Lower leg skin (tissue), 4 donors: ENCODE data around the gene SFMBT2. TPM values are rescaled to one million over a fixed set of nuclear protein-coding genes. Genes with fewer than 3 reads are reported as not detected.

Experiments
- DNase-seq, 2 donors: peaks; one replicate each; pipeline ENCODE4 v3.0.0-alpha.2; 2019; ENCODE audit warnings: low spot score in 2 of 2
- H3K4me3 ChIP-seq: fragments of 200-600 bp; sonication (generic); 2 replicates; pipeline ENCODE4 v1.5.1; 2017; ENCODE audit warnings: mild to moderate bottlenecking, low read depth; ENCODE audit not compliant: poor library complexity, severe bottlenecking
- CTCF ChIP-seq, 3 donors: fragments of 450-650 bp; IDR thresholded peaks; one replicate each; pipeline ENCODE4 v1.5.1; 2016; ENCODE audit warnings: antibody characterized with exemption in 3 of 3, mild to moderate bottlenecking in 3 of 3, moderate library complexity in 2 of 3
- POLR2A ChIP-seq, 2 donors: fragments of 450-650 bp; IDR thresholded peaks; one replicate each; pipeline ENCODE4 v1.6.1; 2016 to 2017; ENCODE audit warnings: antibody characterized with exemption in 2 of 2, mild to moderate bottlenecking in 1 of 2, moderate library complexity in 1 of 2
- WGBS, 2 donors: methylation state at CpG; one replicate each; pipeline ENCODE4 v1.1.5; 2018; 5-methylcytosine and 5-hydroxymethylcytosine counted together
- intact Hi-C: fragments of 100-400 bp; cut with DNase I; formaldehyde crosslinking; loops from one replicate; pipeline ENCODE4 v1.15.0; 2023; ENCODE audit warnings: low total_unique reads
- total RNA-seq, 4 donors: library from RNA; depleted of rRNA; stranded (reverse); fragments of >200 nt; gene quantifications; one replicate each; pipeline ENCODE4 v1.1.0, GENCODE V29; 2016

The SFMBT2 gene
- total RNA-seq, 4 donors from 2014 or later: 0.42 to 3.3 (median 1.9) TPM

DNA sequence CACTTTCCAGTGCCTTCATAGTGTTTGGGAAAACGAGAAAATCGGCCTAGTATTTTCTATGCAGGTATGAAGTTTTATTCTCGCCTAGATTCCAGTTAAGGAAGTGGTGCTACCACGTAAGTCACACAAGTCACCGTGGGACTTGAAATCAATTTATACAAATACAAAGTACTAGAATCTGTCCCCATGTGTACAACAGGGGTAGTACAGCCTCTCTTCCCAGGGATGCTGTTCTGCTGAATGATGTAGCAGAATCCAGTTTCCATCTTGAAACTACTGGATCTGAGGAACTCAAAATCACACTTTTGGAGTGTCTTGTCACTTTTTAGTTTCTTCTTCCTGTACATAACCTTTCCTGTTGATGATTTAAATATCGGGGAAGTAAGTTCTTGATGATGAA, 129.4 kb downstream of the SFMBT2 start:
- 91 to 94% methylated on average over 6 of the region's 6 CpGs for WGBS, 2 donors
- intact Hi-C loops: no loop called here
- TF ChIP-seq POLR2A (IDR thresholded peaks at IDR 0.05) (no peak), CTCF (IDR thresholded peaks at IDR 0.05) (no peak)

GRCh38 chr10:7279303-7279702, 131.5 kb downstream of the SFMBT2 start:
- TF ChIP-seq POLR2A (IDR thresholded peaks at IDR 0.05) (no peak), CTCF (IDR thresholded peaks at IDR 0.05) (no peak)
- no peak for DNase-seq
- intact Hi-C loops: no loop called here
- 75 to 79% methylated on average over 5 of the region's 5 CpGs for WGBS, 2 donors
- no peak overlapping the region for H3K4me3 ChIP-seq

More for the DNA sequence above, 129.4 kb downstream of the SFMBT2 start:
- no peak for DNase-seq
- no peak overlapping the region for H3K4me3 ChIP-seq

DNA sequence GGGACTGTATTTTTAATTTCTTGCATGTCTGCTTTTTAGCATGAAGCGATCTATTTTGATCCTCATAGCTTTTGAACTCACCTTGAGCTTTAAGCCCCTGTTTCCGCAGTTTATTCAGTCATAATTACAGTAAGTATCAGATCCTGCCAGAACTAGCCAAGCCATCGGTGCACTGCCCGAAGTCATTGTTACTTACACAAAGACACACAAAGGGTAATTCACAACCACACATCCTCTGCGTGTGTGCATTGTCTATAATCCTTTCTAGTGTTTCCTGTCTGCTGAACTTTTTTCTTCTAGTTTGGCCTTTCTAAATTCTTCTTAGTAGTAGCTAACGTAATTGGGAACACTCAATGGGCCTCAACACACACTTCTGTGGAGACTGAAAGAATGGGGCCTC, 133.0 kb downstream of the SFMBT2 start:
- DNase-seq: no peak
- 74 to 85% methylated on average over 6 of the region's 6 CpGs for WGBS, 2 donors
- intact Hi-C loops: no loop called here
- TF ChIP-seq POLR2A (IDR thresholded peaks at IDR 0.05) (no peak), CTCF (IDR thresholded peaks at IDR 0.05) (no peak)
- no peak overlapping the region for H3K4me3 ChIP-seq

- no peak overlapping the region for H3K4me3 ChIP-seq
- intact Hi-C loops: no loop called here
- 57 to 61% methylated on average over 2 of the region's 2 CpGs for WGBS, 2 donors
- TF ChIP-seq POLR2A (IDR thresholded peaks at IDR 0.05): no peak
- no peak for TF ChIP-seq CTCF (IDR thresholded peaks at IDR 0.05)
- DNase-seq: no peak
Measured at GRCh38 chr10:7277432-7277831, 133.4 kb downstream of the SFMBT2 start.

GRCh38 chr10:7275761-7276440, 134.9 kb downstream of the SFMBT2 start:
- 74 to 81% methylated on average over 12 of the region's 12 CpGs for WGBS, 2 donors
- intact Hi-C loops: no loop called here
- H3K4me3 ChIP-seq: no peak overlapping the region

More at GRCh38 chr10:7275761-7276440, 134.9 kb downstream of the SFMBT2 start:
- DNase-seq: no peak
- TF ChIP-seq CTCF (IDR thresholded peaks at IDR 0.05) (no peak), POLR2A (IDR thresholded peaks at IDR 0.05) (no peak)
